Skeletal muscle satellite cell (primary cell): ENCODE results near the gene EHMT1.
"Not testable (repeated sequence)": the region's sequence is repeated elsewhere in the genome, so short reads cannot be mapped to it uniquely, and the experiment has no call there.

Experiments
- H3K27me3 ChIP-seq: 2 replicates; pipeline ENCODE4 v1.7.0; 2013; ENCODE audit warnings: low read length; ENCODE audit not compliant: control insufficient read depth, insufficient read depth
- H3K36me3 ChIP-seq: 2 replicates; pipeline ENCODE4 v1.7.0; 2013; ENCODE audit warnings: mild to moderate bottlenecking, control low read depth, low read length; ENCODE audit not compliant: insufficient read depth
- H3K4me1 ChIP-seq: 2 replicates; pipeline ENCODE4 v1.7.0; 2013; ENCODE audit warnings: low read length; ENCODE audit not compliant: control insufficient read depth, insufficient read depth
- H3K4me2 ChIP-seq: 2 replicates; pipeline ENCODE4 v1.7.0; 2013; ENCODE audit warnings: mild to moderate bottlenecking, low read length
- H3K4me3 ChIP-seq: 2 replicates; pipeline ENCODE4 v1.7.0; 2013; ENCODE audit warnings: low read length
- H3K9ac ChIP-seq: 2 replicates; pipeline ENCODE4 v1.7.0; 2013; ENCODE audit warnings: mild to moderate bottlenecking, low read depth, low read length, moderate library complexity
- H3K9me3 ChIP-seq: replicated peaks from 2 replicates; pipeline ENCODE4 v1.7.0; 2013; ENCODE audit warnings: mild to moderate bottlenecking, control low read depth, low read length

Gene EHMT1

GRCh38 chr9:137804908-137805630 is 186.3 kb downstream of the EHMT1 start:
- Histone ChIP-seq H3K4me1 (no peaks in the 10 kb centered on the region), H3K4me2 (no peak overlapping the region), H3K27me3 (no peaks in the 10 kb centered on the region), H3K9me3 (no peaks in the 10 kb centered on the region), H3K36me3 (peaks cover 35% of the 10 kb centered on the region), H3K4me3 (no peak overlapping the region), H3K9ac (no peak overlapping the region)

GRCh38 chr9:137807721-137808703 is 189.2 kb downstream of the EHMT1 start:
- Histone ChIP-seq H3K9me3 (no peaks in the 10 kb centered on the region), H3K27me3 (no peaks in the 10 kb centered on the region), H3K4me1 (no peaks in the 10 kb centered on the region), H3K9ac (no peak overlapping the region), H3K36me3 (peaks cover 29% of the 10 kb centered on the region), H3K4me2 (no peak overlapping the region), H3K4me3 (no peak overlapping the region)

GRCh38 chr9:137809040-137809576 is 190.3 kb downstream of the EHMT1 start:
- Histone ChIP-seq H3K4me3 (no peak overlapping the region), H3K27me3 (no peaks in the 10 kb centered on the region), H3K36me3 (peaks cover 32% of the 10 kb centered on the region), H3K9me3 (no peaks in the 10 kb centered on the region), H3K9ac (no peak overlapping the region), H3K4me2 (no peak overlapping the region), H3K4me1 (no peaks in the 10 kb centered on the region)

- not testable (repeated sequence) for H3K4me3 ChIP-seq, H3K9ac ChIP-seq, H3K27me3 ChIP-seq, H3K9me3 ChIP-seq, H3K4me1 ChIP-seq, H3K4me2 ChIP-seq
- H3K36me3 ChIP-seq, result peaks cover 39% of the 10 kb centered on the region
Measured at GRCh38 chr9:137809726-137810450, 191.1 kb downstream of the EHMT1 start.

- Histone ChIP-seq H3K36me3 (peaks cover 47% of the 10 kb centered on the region), H3K4me2 (no peak overlapping the region), H3K9ac (no peak overlapping the region), H3K9me3 (no peaks in the 10 kb centered on the region), H3K27me3 (no peaks in the 10 kb centered on the region), H3K4me1 (no peaks in the 10 kb centered on the region), H3K4me3 (no peak overlapping the region)
Measured at GRCh38 chr9:137811283-137811870, 192.6 kb downstream of the EHMT1 start.

GRCh38 chr9:137812356-137813023 is 193.7 kb downstream of the EHMT1 start:
- no peaks in the 10 kb centered on the region for H3K9me3 ChIP-seq
- H3K4me1 ChIP-seq, result no peaks in the 10 kb centered on the region
- no peaks in the 10 kb centered on the region for H3K27me3 ChIP-seq
- peaks cover 54% of the 10 kb centered on the region for H3K36me3 ChIP-seq
- no peak overlapping the region for H3K4me2 ChIP-seq
- H3K9ac ChIP-seq, result no peak overlapping the region
- no peak overlapping the region for H3K4me3 ChIP-seq

- H3K4me1 ChIP-seq, result no peaks in the 10 kb centered on the region
- peaks cover 55% of the 10 kb centered on the region for H3K36me3 ChIP-seq
- no peak overlapping the region for H3K4me3 ChIP-seq
- no peaks in the 10 kb centered on the region for H3K27me3 ChIP-seq
- H3K9ac ChIP-seq, result no peak overlapping the region
- H3K4me2 ChIP-seq, result no peak overlapping the region
- peaks cover 4% of the 10 kb centered on the region for H3K9me3 ChIP-seq
Measured at GRCh38 chr9:137813167-137813566, 194.4 kb downstream of the EHMT1 start.

GRCh38 chr9:137813651-137814415 is 195.0 kb downstream of the EHMT1 start:
- Histone ChIP-seq H3K9ac (no peak overlapping the region), H3K27me3 (no peaks in the 10 kb centered on the region), H3K4me2 (no peak overlapping the region), H3K9me3 (peaks cover 4% of the 10 kb centered on the region), H3K4me1 (no peaks in the 10 kb centered on the region), H3K36me3 (peaks cover 53% of the 10 kb centered on the region), H3K4me3 (no peak overlapping the region)

- Histone ChIP-seq H3K36me3 (peaks cover 52% of the 10 kb centered on the region), H3K27me3 (no peaks in the 10 kb centered on the region), H3K4me1 (no peaks in the 10 kb centered on the region), H3K4me2 (no peak overlapping the region), H3K9me3 (peaks cover 4% of the 10 kb centered on the region), H3K4me3 (no peak overlapping the region), H3K9ac (no peak overlapping the region)
Measured at GRCh38 chr9:137814436-137814835, 195.6 kb downstream of the EHMT1 start.

GRCh38 chr9:137814841-137815240 is 196.0 kb downstream of the EHMT1 start:
- peaks cover 4% of the 10 kb centered on the region for H3K9me3 ChIP-seq
- H3K4me1 ChIP-seq, result no peaks in the 10 kb centered on the region
- no peak overlapping the region for H3K9ac ChIP-seq
- H3K36me3 ChIP-seq, result peaks cover 52% of the 10 kb centered on the region
- H3K4me3 ChIP-seq, result no peak overlapping the region
- no peaks in the 10 kb centered on the region for H3K27me3 ChIP-seq
- no peak overlapping the region for H3K4me2 ChIP-seq
